Sigmoid colon (tissue), 3 donors: ENCODE data around the gene SCART1.

Source experiments
- CTCF ChIP-seq, 4 experiments: fragments of 450-650 bp in 3 of 4; fragments of 200-600 bp in 1 of 4; IDR thresholded peaks; one replicate each; pipeline ENCODE4 v1.5.1; 2016 to 2019; ENCODE audit warnings: antibody characterized with exemption in 4 of 4, mild to moderate bottlenecking in 3 of 4, moderate library complexity in 2 of 4
- POLR2A ChIP-seq, 2 donors: fragments of 450-650 bp; IDR thresholded peaks; one replicate each; pipeline ENCODE4 v1.6.1; 2016; ENCODE audit warnings: antibody characterized with exemption in 2 of 2, mild to moderate bottlenecking in 2 of 2, moderate library complexity in 2 of 2

DNA sequence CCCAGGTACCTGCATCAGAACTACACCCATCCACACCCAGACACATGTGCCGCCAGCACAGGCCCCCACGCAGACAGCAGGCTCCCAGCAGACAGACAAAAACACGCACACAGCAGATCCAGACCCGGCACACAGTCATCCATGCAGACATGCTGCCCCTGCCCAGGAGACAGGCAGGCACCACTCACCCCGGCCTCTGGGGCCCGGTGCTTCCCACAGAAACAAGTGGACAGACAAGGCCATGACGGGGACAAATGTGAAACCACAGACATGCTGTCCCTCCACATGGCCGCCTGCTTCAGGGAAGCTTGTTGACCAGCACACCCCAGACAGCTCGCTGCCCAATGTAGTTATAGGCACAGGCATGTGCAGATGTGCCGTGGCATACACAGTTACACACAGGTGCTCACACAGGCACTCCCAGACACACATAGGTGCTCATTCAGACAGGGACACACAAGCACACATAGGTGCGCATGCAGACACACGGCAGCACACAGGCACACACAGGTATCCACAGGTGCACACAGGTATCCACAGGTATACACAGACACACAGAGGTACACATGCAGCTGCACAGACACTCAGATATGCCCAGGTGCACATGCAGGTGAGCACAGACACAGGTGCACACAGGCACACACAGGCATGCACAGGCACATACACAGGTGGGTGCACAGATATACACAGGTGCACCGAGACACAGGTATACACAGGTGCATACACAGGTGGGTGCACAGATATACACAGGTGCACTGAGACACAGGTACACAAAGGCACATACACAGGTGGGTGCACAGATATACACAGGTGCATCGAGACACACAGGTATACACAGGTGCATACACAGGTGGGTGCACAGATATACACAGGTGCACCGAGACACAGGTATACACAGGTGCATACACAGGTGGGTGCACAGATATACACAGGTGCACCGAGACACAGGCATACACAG lies 10.5 kb upstream of the SCART1 start:
- TF ChIP-seq POLR2A (IDR thresholded peaks at IDR 0.05), result no peak
- no peak for TF ChIP-seq CTCF (IDR thresholded peaks at IDR 0.05)
